OCI-LY3 (cell line): ENCODE results near the gene ZNF618.

Experiments used
- H2AFZ ChIP-seq: fragments of 200-600, 300-600 bp; shearing (Covaris generic); 2 replicates; pipeline ENCODE4 v1.6.0; 2014; ENCODE audit warnings: antibody characterized with exemption, low read depth, low read length
- H3K27ac ChIP-seq: fragments of 200-600, 300-600 bp; sonication (generic); 2 replicates; pipeline ENCODE4 v1.5.1; 2014; ENCODE audit warnings: mild to moderate bottlenecking, low read length, moderate library complexity, mixed read lengths
- H3K27me3 ChIP-seq: fragments of 200-600, 300-600 bp; sonication (generic); 2 replicates; pipeline ENCODE4 v1.6.1; 2014; ENCODE audit warnings: low read depth, low read length, mixed read lengths
- H3K36me3 ChIP-seq: fragments of 200-600, 300-600 bp; sonication (generic); replicated peaks from 2 replicates; pipeline ENCODE3; 2014; ENCODE audit warnings: low read depth, low read length, mixed read lengths
- H3K4me1 ChIP-seq: fragments of 300-600, 200-600 bp; sonication (generic); 2 replicates; pipeline ENCODE4 v1.6.1; 2014; ENCODE audit warnings: low read length, mixed read lengths
- H3K4me2 ChIP-seq: fragments of 200-600, 300-600 bp; sonication (generic); 2 replicates; pipeline ENCODE4 v1.6.1; 2014; ENCODE audit warnings: low read length, mixed read lengths
- H3K4me3 ChIP-seq: fragments of 300-600, 200-600 bp; sonication (generic); 2 replicates; pipeline ENCODE4 v1.5.1; 2014; ENCODE audit warnings: antibody characterized with exemption, mild to moderate bottlenecking, low read length, moderate library complexity
- H3K79me2 ChIP-seq: fragments of 300-600, 200-600 bp; shearing (Covaris generic); 2 replicates; pipeline ENCODE4 v1.6.1; 2014; ENCODE audit warnings: mild to moderate bottlenecking, low read length, mixed read lengths
- H3K9ac ChIP-seq: fragments of 300-600, 200-600 bp; shearing (Covaris generic); 2 replicates; pipeline ENCODE4 v1.6.0; 2014; ENCODE audit warnings: mild to moderate bottlenecking, low read length, moderate library complexity
- H3K9me3 ChIP-seq: fragments of 200-600, 300-600 bp; shearing (Covaris generic); 2 replicates; pipeline ENCODE4 v1.6.1; 2014; ENCODE audit warnings: low read length, mixed read lengths; ENCODE audit not compliant: insufficient read depth
- H4K20me1 ChIP-seq: fragments of 200-600, 300-600 bp; sonication (generic); 2 replicates; pipeline ENCODE4 v1.6.1; 2016; ENCODE audit warnings: low read length, mixed read lengths; ENCODE audit not compliant: insufficient read depth
- CTCF ChIP-seq: fragments of 200-600, 300-600 bp; sonication (generic); IDR thresholded peaks from 2 replicates; pipeline ENCODE4 v1.5.1; 2014; ENCODE audit warnings: antibody characterized with exemption, low read length, low read depth
- EZH2phosphoT487 ChIP-seq: fragments of 200-600 bp; shearing (Covaris generic); IDR thresholded peaks from 2 replicates; pipeline ENCODE4 v1.6.1; 2018; ENCODE audit warnings: antibody characterized with exemption, mixed run types, low read depth

The ZNF618 gene

GRCh38 chr9:113879911-113880310, 3.8 kb downstream of the ZNF618 start:
- no peak overlapping the region for H3K4me3 ChIP-seq
- H3K79me2 ChIP-seq: no peaks in the 10 kb centered on the region
- H3K27ac ChIP-seq: no peak overlapping the region
- H3K9ac ChIP-seq: no peak overlapping the region
- peaks cover 6% of the 10 kb centered on the region for H3K27me3 ChIP-seq
- H3K9me3 ChIP-seq: no peaks in the 10 kb centered on the region
- no peaks in the 10 kb centered on the region for H4K20me1 ChIP-seq
- TF ChIP-seq CTCF (no peak), EZH2phosphoT487 (no peak)
- H2AFZ ChIP-seq: no peak overlapping the region
- no peaks in the 10 kb centered on the region for H3K36me3 ChIP-seq
- no peak overlapping the region for H3K4me2 ChIP-seq
- H3K4me1 ChIP-seq: peaks cover 5% of the 10 kb centered on the region

- Histone ChIP-seq H3K27me3 (no peaks in the 10 kb centered on the region), H2AFZ (no peak overlapping the region), H3K4me3 (no peak overlapping the region), H3K9ac (no peak overlapping the region), H3K4me2 (no peak overlapping the region), H3K36me3 (no peaks in the 10 kb centered on the region), H3K79me2 (no peaks in the 10 kb centered on the region), H3K9me3 (no peaks in the 10 kb centered on the region), H4K20me1 (no peaks in the 10 kb centered on the region), H3K4me1 (peaks cover 16% of the 10 kb centered on the region), H3K27ac (no peak overlapping the region)
- TF ChIP-seq CTCF: no peak
- no peak for TF ChIP-seq EZH2phosphoT487
Observed at GRCh38 chr9:113882181-113882580, 6.1 kb downstream of the ZNF618 start.

GRCh38 chr9:113882636-113883164, 6.6 kb downstream of the ZNF618 start:
- no peak overlapping the region for H3K9ac ChIP-seq
- no peaks in the 10 kb centered on the region for H3K79me2 ChIP-seq
- no peaks in the 10 kb centered on the region for H3K36me3 ChIP-seq
- no peak overlapping the region for H2AFZ ChIP-seq
- H3K4me3 ChIP-seq: no peak overlapping the region
- TF ChIP-seq EZH2phosphoT487: no peak
- no peak for TF ChIP-seq CTCF
- H3K27ac ChIP-seq: no peak overlapping the region
- H3K27me3 ChIP-seq: no peaks in the 10 kb centered on the region
- no peaks in the 10 kb centered on the region for H4K20me1 ChIP-seq
- H3K9me3 ChIP-seq: no peaks in the 10 kb centered on the region
- H3K4me2 ChIP-seq: no peak overlapping the region
- H3K4me1 ChIP-seq: peaks cover 16% of the 10 kb centered on the region

- Histone ChIP-seq H3K9me3 (no peaks in the 10 kb centered on the region), H3K4me2 (no peak overlapping the region), H3K27ac (no peak overlapping the region), H3K4me1 (peaks cover 16% of the 10 kb centered on the region), H3K4me3 (no peak overlapping the region), H3K79me2 (no peaks in the 10 kb centered on the region), H3K9ac (no peak overlapping the region), H3K27me3 (no peaks in the 10 kb centered on the region), H4K20me1 (no peaks in the 10 kb centered on the region), H3K36me3 (no peaks in the 10 kb centered on the region), H2AFZ (no peak overlapping the region; the same call in 1 of the 2 replicates)
- no peak for TF ChIP-seq CTCF
- TF ChIP-seq EZH2phosphoT487: no peak
Observed at GRCh38 chr9:113885183-113886025, 9.3 kb downstream of the ZNF618 start.
